ENCODE results near the gene PRELID3B. TPM values are rescaled to one million over a fixed set of nuclear protein-coding genes. Genes with fewer than 3 reads are reported as not detected.

PRELID3B gene
- total RNA-seq, 1 experiment from 2014 or later, result 129 TPM

DNA sequence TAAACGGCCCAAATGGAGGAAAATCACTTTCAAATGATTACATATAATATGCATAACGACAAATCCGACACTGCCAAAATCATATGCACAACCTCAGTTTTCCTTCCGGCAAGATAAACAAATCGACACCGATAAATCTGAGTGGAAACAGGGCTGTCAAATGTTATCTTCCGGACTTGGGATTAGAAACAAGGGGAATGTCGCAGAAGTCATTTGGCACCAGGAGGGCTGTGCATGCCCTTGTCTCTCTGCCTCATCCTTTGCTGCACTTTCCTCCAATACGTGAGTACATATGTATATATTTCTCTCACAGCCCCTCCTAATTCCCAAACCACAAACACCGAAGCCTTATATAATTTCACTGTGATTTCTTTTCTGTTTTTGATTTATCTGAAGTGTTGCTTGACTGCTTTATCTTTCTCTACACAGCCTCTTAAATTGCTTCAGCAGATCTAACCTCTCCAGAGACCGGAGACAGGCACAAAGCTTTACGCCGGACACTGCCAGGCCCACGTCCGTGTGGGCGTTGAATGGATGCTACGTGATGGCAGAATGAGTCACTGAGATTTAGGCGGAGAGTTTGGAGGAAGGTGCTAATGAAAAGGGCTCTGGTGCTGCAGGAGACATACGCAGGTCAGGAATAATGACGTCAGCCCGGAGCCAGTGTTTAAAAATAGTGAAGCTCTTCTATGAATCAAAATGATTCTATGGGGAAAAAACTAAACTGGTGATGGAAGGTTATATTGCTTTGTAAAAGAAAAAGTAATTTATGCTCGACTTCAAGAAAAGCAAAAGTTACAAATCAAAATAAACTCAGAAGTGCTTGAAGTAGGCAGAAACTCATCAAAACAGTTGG is 21.0 kb upstream of the PRELID3B start (continued):
- TF ChIP-seq CEBPB (IDR thresholded peaks at IDR 0.05; ENCODE audit: low read depth) (0 out of 2 replicates have a peak, but pooled peaks have one; percentile 17), EGR1 (IDR thresholded peaks at IDR 0.05; ENCODE audit: low read depth) (peak; percentile 95), SRF (IDR thresholded peaks at IDR 0.05; ENCODE audit: low read depth) (no peak), CBX3 (IDR thresholded peaks at IDR 0.05; ENCODE audit: low read depth) (peak; percentile 61; the same call in 1 of the 2 replicates), FOSL1 (IDR thresholded peaks at IDR 0.05; ENCODE audit: low read depth) (peak; percentile 78), JUND (IDR thresholded peaks at IDR 0.05) (peak; percentile 70)

DNA sequence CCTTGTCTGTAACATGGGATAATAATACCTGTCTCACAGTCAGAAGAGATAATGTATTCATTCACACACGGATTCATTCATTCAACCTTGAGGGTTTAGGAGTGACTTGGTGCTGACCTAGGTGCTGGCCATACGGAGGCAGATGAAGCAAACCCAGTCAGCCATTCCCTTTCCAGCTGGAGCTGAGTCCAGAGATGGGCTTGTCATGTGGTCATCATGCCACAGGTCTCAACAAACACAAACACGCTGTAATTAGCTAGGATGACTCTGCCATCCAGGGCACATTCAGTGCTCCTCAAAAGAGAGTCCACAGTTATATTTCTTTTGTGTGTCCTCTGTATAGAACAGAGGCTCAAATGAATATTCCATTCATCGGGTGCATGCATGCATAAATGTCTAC is 19.5 kb upstream of the PRELID3B start:
- TF ChIP-seq ZFX (IDR thresholded peaks at IDR 0.05), result no peak
- TF ChIP-seq, protein P1, sequence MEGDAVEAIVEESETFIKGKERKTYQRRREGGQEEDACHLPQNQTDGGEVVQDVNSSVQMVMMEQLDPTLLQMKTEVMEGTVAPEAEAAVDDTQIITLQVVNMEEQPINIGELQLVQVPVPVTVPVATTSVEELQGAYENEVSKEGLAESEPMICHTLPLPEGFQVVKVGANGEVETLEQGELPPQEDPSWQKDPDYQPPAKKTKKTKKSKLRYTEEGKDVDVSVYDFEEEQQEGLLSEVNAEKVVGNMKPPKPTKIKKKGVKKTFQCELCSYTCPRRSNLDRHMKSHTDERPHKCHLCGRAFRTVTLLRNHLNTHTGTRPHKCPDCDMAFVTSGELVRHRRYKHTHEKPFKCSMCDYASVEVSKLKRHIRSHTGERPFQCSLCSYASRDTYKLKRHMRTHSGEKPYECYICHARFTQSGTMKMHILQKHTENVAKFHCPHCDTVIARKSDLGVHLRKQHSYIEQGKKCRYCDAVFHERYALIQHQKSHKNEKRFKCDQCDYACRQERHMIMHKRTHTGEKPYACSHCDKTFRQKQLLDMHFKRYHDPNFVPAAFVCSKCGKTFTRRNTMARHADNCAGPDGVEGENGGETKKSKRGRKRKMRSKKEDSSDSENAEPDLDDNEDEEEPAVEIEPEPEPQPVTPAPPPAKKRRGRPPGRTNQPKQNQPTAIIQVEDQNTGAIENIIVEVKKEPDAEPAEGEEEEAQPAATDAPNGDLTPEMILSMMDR (IDR thresholded peaks at IDR 0.05 in 2 of 3, conservative IDR thresholded peaks at IDR 0.05 in 1 of 3; ENCODE audit: borderline replicate concordance in 1 of 3, insufficient read depth in 1 of 3, low read depth in 2 of 3, low read length in 2 of 3), result no peak
- no peak for TF ChIP-seq ELF1 (IDR thresholded peaks at IDR 0.05; ENCODE audit: borderline replicate concordance, low read depth)
- no peak for TF ChIP-seq EGR1 (IDR thresholded peaks at IDR 0.05; ENCODE audit: low read depth)
- TF ChIP-seq, protein P2, sequence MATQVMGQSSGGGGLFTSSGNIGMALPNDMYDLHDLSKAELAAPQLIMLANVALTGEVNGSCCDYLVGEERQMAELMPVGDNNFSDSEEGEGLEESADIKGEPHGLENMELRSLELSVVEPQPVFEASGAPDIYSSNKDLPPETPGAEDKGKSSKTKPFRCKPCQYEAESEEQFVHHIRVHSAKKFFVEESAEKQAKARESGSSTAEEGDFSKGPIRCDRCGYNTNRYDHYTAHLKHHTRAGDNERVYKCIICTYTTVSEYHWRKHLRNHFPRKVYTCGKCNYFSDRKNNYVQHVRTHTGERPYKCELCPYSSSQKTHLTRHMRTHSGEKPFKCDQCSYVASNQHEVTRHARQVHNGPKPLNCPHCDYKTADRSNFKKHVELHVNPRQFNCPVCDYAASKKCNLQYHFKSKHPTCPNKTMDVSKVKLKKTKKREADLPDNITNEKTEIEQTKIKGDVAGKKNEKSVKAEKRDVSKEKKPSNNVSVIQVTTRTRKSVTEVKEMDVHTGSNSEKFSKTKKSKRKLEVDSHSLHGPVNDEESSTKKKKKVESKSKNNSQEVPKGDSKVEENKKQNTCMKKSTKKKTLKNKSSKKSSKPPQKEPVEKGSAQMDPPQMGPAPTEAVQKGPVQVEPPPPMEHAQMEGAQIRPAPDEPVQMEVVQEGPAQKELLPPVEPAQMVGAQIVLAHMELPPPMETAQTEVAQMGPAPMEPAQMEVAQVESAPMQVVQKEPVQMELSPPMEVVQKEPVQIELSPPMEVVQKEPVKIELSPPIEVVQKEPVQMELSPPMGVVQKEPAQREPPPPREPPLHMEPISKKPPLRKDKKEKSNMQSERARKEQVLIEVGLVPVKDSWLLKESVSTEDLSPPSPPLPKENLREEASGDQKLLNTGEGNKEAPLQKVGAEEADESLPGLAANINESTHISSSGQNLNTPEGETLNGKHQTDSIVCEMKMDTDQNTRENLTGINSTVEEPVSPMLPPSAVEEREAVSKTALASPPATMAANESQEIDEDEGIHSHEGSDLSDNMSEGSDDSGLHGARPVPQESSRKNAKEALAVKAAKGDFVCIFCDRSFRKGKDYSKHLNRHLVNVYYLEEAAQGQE (IDR thresholded peaks at IDR 0.05; ENCODE audit: low read depth), result no peak
- TF ChIP-seq SRF (IDR thresholded peaks at IDR 0.05; ENCODE audit: low read depth), result no peak
- TF ChIP-seq POLR2AphosphoS5 (IDR thresholded peaks at IDR 0.05; ENCODE audit: low read depth, low read length), result no peak
- no peak overlapping the region for H2AFZ ChIP-seq (ENCODE audit: low read depth, low read length, poor library complexity, severe bottlenecking)
- H3K36me3 ChIP-seq (ENCODE audit: control insufficient read depth in 1 of 2, insufficient read depth in 2 of 2, low read length in 2 of 2), result no peaks in the 10 kb centered on the region
- BruUV-seq (replicated peaks), result no TSS peak
- peaks cover 8 to 19% of the 10 kb centered on the region in 2 experiments for H3K4me1 ChIP-seq (ENCODE audit: control insufficient read depth in 1 of 2, insufficient read depth in 2 of 2, low read length in 2 of 2)
- ChIA-PET RAD21 (ENCODE audit: low non-redundant PET in 1 of 2, low total read pairs in 2 of 2, uncharacterized antibody in 2 of 2, unreplicated experiment in 2 of 2) (no interaction called here), POLR2A (no interaction called here), CTCF (no interaction called here)
- H3K9me2 ChIP-seq (ENCODE audit: insufficient read depth), result no peaks in the 10 kb centered on the region
- H4K20me1 ChIP-seq (ENCODE audit: insufficient read depth), result no peaks in the 10 kb centered on the region
- no peaks in the 10 kb centered on the region for H3K9me3 ChIP-seq (ENCODE audit: control insufficient read depth in 1 of 2, insufficient read depth in 1 of 2, low read depth in 1 of 2, low read length in 2 of 2)
- no peak for DNase-seq (ENCODE audit: low read depth, low spot score)
- no peak overlapping the region for H3K4me2 ChIP-seq (ENCODE audit: low read length)
- no peak overlapping the region for H3K4me3 ChIP-seq (replicated peaks in 1 of 2; ENCODE audit: low read depth in 1 of 2, low read length in 2 of 2)
- intact Hi-C loops (cut with micrococcal nuclease), result no loop called here
- no peak overlapping the region for H3K9ac ChIP-seq (ENCODE audit: low read length)
- no peaks in the 10 kb centered on the region for H3K27me3 ChIP-seq (ENCODE audit: insufficient read depth, low read length)
- H3K27ac ChIP-seq (ENCODE audit: low read depth, low read length), result no peak overlapping the region
- no peaks in the 10 kb centered on the region for H3K79me2 ChIP-seq (ENCODE audit: insufficient read depth, low read length)
- ATAC-seq, result no peak
